ENCODE results near the gene CSNK1A1L. TPM values are rescaled to one million over a fixed set of nuclear protein-coding genes. Genes with fewer than 3 reads are reported as not detected.

CSNK1A1L gene
- not detected in 2 replicates for total RNA-seq (2016; rRNA removed; fragmentation: Illumina TruSeq; extraction: Trizol)
- not detected in 2 replicates for total RNA-seq (2016; cell fraction: cytosol; rRNA removed; fragmentation: Illumina TruSeq; extraction: Trizol; ENCODE audit: low read depth)
- total RNA-seq (2016; cell fraction: insoluble cytoplasmic fraction; rRNA removed; fragmentation: Illumina TruSeq; extraction: Trizol), result not detected in 2 replicates
- total RNA-seq (2016; cell fraction: membrane; rRNA removed; fragmentation: Illumina TruSeq; extraction: Trizol), result not detected in 2 replicates
- not detected in 2 replicates for total RNA-seq (2016; cell fraction: nucleus; rRNA removed; fragmentation: Illumina TruSeq; extraction: Trizol)
- not detected in 2 replicates for polyA plus RNA-seq (2011; rRNA removed)
- not detected in 2 replicates for polyA plus RNA-seq (2011; cell fraction: cytosol; rRNA removed)
- not detected in 2 replicates for polyA plus RNA-seq (2011; cell fraction: nucleus; rRNA removed)
- polyA plus RNA-seq (2012), result not detected in 2 replicates
- polyA plus RNA-seq (2016; cell fraction: cytosol; fragmentation: Illumina TruSeq; extraction: Trizol; ENCODE audit: low read depth), result not detected in 2 replicates
- not detected in 2 replicates for polyA plus RNA-seq (2016; cell fraction: insoluble cytoplasmic fraction; fragmentation: Illumina TruSeq; extraction: Trizol; ENCODE audit: low read depth)
- not detected in 2 replicates for polyA plus RNA-seq (2016; cell fraction: membrane; fragmentation: Illumina TruSeq; extraction: Trizol; ENCODE audit: low read depth)
- not detected in 2 replicates for polyA plus RNA-seq (2016; cell fraction: nucleus; fragmentation: Illumina TruSeq; extraction: Trizol; ENCODE audit: insufficient read depth, low read depth)
- not detected in 2 replicates for polyA minus RNA-seq (2011; rRNA and poly(A)+ RNA removed; ENCODE audit: low replicate concordance)
- not detected in 2 replicates for polyA minus RNA-seq (2011; cell fraction: cytosol; rRNA and poly(A)+ RNA removed)
- polyA minus RNA-seq (2011; cell fraction: nucleus; rRNA and poly(A)+ RNA removed), result not detected in 2 replicates
- not detected for Bru-seq, nascent RNA
- BruChase-seq, experiment 1, labeled RNA remaining after a 6-hour chase, result not detected
- BruChase-seq, experiment 2, labeled RNA remaining after a 2-hour chase, result not detected
- long read RNA-seq, experiment 1, result 0 reads
- long read RNA-seq, experiment 2, result 0 reads

DNA sequence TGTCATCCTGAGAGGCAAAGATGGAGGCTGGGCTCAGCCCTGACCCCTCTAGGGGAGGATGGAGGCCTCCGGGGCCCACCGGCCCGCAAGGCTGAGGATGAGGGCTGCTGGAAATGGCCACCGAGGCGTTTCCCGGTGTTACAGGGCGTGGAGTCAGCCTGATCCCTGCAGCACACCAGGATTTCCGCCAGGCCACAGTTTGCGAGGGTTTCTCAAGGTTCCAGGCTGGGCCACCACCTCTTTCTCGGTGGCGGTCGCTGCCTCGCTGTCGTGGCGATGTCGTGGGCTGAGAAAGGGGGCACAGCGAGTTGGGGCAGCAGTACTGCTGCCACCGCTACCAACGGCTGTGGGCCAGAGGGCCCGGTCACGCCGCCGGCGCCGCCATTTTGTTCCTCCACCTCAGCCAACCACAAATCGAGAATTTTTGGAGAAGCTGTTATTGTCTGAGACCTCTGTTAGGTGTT, at the start of gene CSNK1A1L:
Gene CSNK1A1L (minus strand): TSS at position 414 of the 464 bp plus-strand sequence. CDS start 408 bp downstream, at position 6.
- no peak for ATAC-seq
- Histone ChIP-seq H3K79me2 (ENCODE audit: insufficient read depth, low read length) (no peaks in the 10 kb centered on the region), H2AFZ (ENCODE audit: low read length) (no peak within 1 kb of the TSS), H3K4me2 (ENCODE audit: low read depth, low read length) (no peak within 1 kb of the TSS), H3K4me3 (replicated peaks in 1 of 3; ENCODE audit: insufficient read depth in 1 of 3, low read depth in 2 of 3, low read length in 3 of 3) (no peak within 1 kb of the TSS), H3K9ac (ENCODE audit: insufficient read depth, low read depth, low read length) (no peak within 1 kb of the TSS), H3K9me3 (ENCODE audit: low read length) (no peaks in the 10 kb centered on the region), H3K36me3 (replicated peaks in 1 of 2; ENCODE audit: control insufficient read depth in 1 of 2, insufficient read depth in 2 of 2, low read length in 2 of 2) (no peaks in the 10 kb centered on the region), H3K27me3 (ENCODE audit: control insufficient read depth in 1 of 2, insufficient read depth in 2 of 2, low read length in 2 of 2) (peaks cover 5 to 6% of the 10 kb centered on the region in 2 experiments; a peak in 3 of 5 replicates), H3K4me1 (ENCODE audit: insufficient read depth, low read length) (no peaks in the 10 kb centered on the region), H4K20me1 (ENCODE audit: insufficient read depth, low read length) (no peaks in the 10 kb centered on the region), H3K27ac (ENCODE audit: extremely low read length, insufficient read depth, low read length) (no peak within 1 kb of the TSS)
- no peak for FAIRE-seq
- CTCF ChIA-PET (ENCODE audit: low intra/inter-chr PET ratio, low total read pairs), result no interaction called here
- intact Hi-C loops (cut with micrococcal nuclease; ENCODE audit: unreplicated experiment), result no loop called here
- no TSS peak for BruUV-seq (replicated peaks)
- TF ChIP-seq TFE3 (CRISPR knock-in tag; IDR thresholded peaks at IDR 0.05), result no peak
- WGBS (ENCODE audit: low lambda C conversion rate), result 54% methylated on average over 13 of the region's 26 CpGs
- POLR2A ChIA-PET, result no interaction called here
- in situ Hi-C loops (cut with HindIII; ENCODE audit: extremely low pct_ligation_motif_present, low pct_unique_long_range_greater_than_20kb), result loop anchor here (10.0 kb wide), 1 partner anchor 500 kb away; no protein-coding TSS in a partner anchor
- no peak for DNase-seq (ENCODE audit: low spot score)

DNA sequence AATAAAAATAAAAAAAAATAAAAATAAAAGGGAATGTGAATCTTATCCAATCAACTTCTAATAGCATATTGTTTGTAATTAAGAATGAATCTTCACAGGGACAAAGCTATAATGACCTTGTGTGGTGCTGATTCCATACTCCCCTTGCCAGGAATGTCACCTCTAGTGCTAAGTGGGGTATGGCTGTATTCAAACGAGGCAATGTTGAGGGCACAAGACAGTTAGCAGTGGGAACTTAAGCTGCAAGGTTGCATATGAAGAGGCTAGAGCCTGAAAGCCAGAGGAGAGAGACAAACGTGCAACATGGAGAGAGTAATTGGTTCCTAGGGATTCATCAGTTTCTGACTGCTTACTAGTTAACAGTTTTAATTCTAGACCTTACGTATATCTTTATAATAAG, 43.9 kb upstream of the CSNK1A1L start:
- H3K27me3 ChIP-seq (ENCODE audit: control insufficient read depth in 1 of 2, insufficient read depth in 2 of 2, low read length in 2 of 2), result no peaks in the 10 kb centered on the region
- no peak overlapping the region for H2AFZ ChIP-seq (ENCODE audit: low read length)
- no peaks in the 10 kb centered on the region for H3K79me2 ChIP-seq (ENCODE audit: insufficient read depth, low read length)
- intact Hi-C loops (cut with micrococcal nuclease; ENCODE audit: unreplicated experiment), result no loop called here
- FAIRE-seq (no peak), DNase-seq (ENCODE audit: low spot score) (no peak), ATAC-seq (no peak)
- POLR2A ChIA-PET, result no interaction called here
- no peak overlapping the region for H3K4me3 ChIP-seq (replicated peaks in 1 of 3; ENCODE audit: insufficient read depth in 1 of 3, low read depth in 2 of 3, low read length in 3 of 3)
- in situ Hi-C loops (cut with HindIII; ENCODE audit: extremely low pct_ligation_motif_present, low pct_unique_long_range_greater_than_20kb), result no loop called here
- no peaks in the 10 kb centered on the region for H3K9me3 ChIP-seq (ENCODE audit: low read length)
- WGBS (ENCODE audit: low lambda C conversion rate), result 26% methylated on average over 3 of the region's 3 CpGs
- no peak overlapping the region for H3K4me2 ChIP-seq (ENCODE audit: low read depth, low read length)
- CTCF ChIA-PET (ENCODE audit: low intra/inter-chr PET ratio, low total read pairs), result no interaction called here
- H4K20me1 ChIP-seq (ENCODE audit: insufficient read depth, low read length), result no peaks in the 10 kb centered on the region
- no peaks in the 10 kb centered on the region for H3K36me3 ChIP-seq (replicated peaks in 1 of 2; ENCODE audit: control insufficient read depth in 1 of 2, insufficient read depth in 2 of 2, low read length in 2 of 2)
- H3K4me1 ChIP-seq (ENCODE audit: insufficient read depth, low read length), result no peaks in the 10 kb centered on the region
- H3K27ac ChIP-seq (ENCODE audit: extremely low read length, insufficient read depth, low read length), result no peak overlapping the region
- H3K9ac ChIP-seq (ENCODE audit: insufficient read depth, low read depth, low read length), result no peak overlapping the region
- BruUV-seq (replicated peaks), result no TSS peak
- TF ChIP-seq MTA3 (CRISPR knock-in tag; IDR thresholded peaks at IDR 0.05) (no peak), ERF (CRISPR knock-in tag; IDR thresholded peaks at IDR 0.05) (no peak), MTF1 (CRISPR knock-in tag; IDR thresholded peaks at IDR 0.05) (no peak), ZFYVE20 (CRISPR knock-in tag; IDR thresholded peaks at IDR 0.05; ENCODE audit: borderline replicate concordance, low read depth) (no peak), FOXA3 (CRISPR knock-in tag; IDR thresholded peaks at IDR 0.05) (no peak), ELF4 (CRISPR knock-in tag; IDR thresholded peaks at IDR 0.05; ENCODE audit: borderline replicate concordance) (no peak), WIZ (CRISPR knock-in tag; IDR thresholded peaks at IDR 0.05) (no peak), MEF2D (CRISPR knock-in tag; IDR thresholded peaks at IDR 0.05) (no peak), ZNF674 (CRISPR knock-in tag; IDR thresholded peaks at IDR 0.05; ENCODE audit: low read depth) (no peak), CHD2 (IDR thresholded peaks at IDR 0.05; ENCODE audit: low read depth, low read length) (no peak), TERF1 (CRISPR knock-in tag; IDR thresholded peaks at IDR 0.05) (no peak), CC2D1A (CRISPR knock-in tag; IDR thresholded peaks at IDR 0.05) (no peak)
